Ovary (tissue), 3 donors: ENCODE data around the gene BAZ1A.
A peak's percentile ranks its signal among the peaks of the same experiment; 100 is the strongest.

Source experiments
- CTCF ChIP-seq, 3 donors: fragments of 450-650 bp in 2 of 3; fragments of 200-600 bp in 1 of 3; IDR thresholded peaks; one replicate each; pipeline versions ENCODE4 v1.5.1 to v1.8.0; 2016 to 2022; ENCODE audit warnings: antibody characterized with exemption in 3 of 3, mild to moderate bottlenecking in 1 of 3
- EP300 ChIP-seq: sonication (generic); formaldehyde crosslinking; IDR thresholded peaks from one replicate; pipeline ENCODE4 v1.6.1; 2017; ENCODE audit warnings: antibody characterized with exemption
- POLR2A ChIP-seq: fragments of 450-650 bp; IDR thresholded peaks from one replicate; pipeline ENCODE4 v1.6.1; 2017; ENCODE audit warnings: antibody characterized with exemption, mild to moderate bottlenecking, moderate library complexity
- donor health status: DM: no; HTN: no; CAD: no.

- no peak for TF ChIP-seq CTCF (IDR thresholded peaks at IDR 0.05)
- TF ChIP-seq POLR2A: peak; percentile 68
- TF ChIP-seq EP300: no peak
Measured at GRCh38 chr14:34714320-34715126, 160.6 kb downstream of the BAZ1A start, which contains the start of gene CFL2.
